Stomach smooth muscle (tissue), 2 donors: ENCODE measurements around the gene LRRC75B.

Experiments used
- H3K27ac ChIP-seq: one replicate; pipeline ENCODE4 v1.7.0; 2013; ENCODE audit warnings: mild to moderate bottlenecking, low read length, inconsistent platforms
- H3K27me3 ChIP-seq, 2 donors: one replicate each; pipeline ENCODE4 v1.7.0; 2013; ENCODE audit warnings: low read length in 2 of 2; ENCODE audit not compliant: insufficient read depth in 2 of 2, control insufficient read depth in 1 of 2
- H3K36me3 ChIP-seq, 2 donors: one replicate each; pipeline ENCODE4 v1.7.0; 2013; ENCODE audit warnings: low read length in 2 of 2; ENCODE audit not compliant: control insufficient read depth in 2 of 2, insufficient read depth in 2 of 2
- H3K4me1 ChIP-seq: one replicate; pipeline ENCODE4 v1.7.0; 2013; ENCODE audit warnings: low read length; ENCODE audit not compliant: control insufficient read depth, insufficient read depth
- H3K4me3 ChIP-seq, 2 donors: one replicate each; pipeline ENCODE4 v1.7.0; 2013; ENCODE audit warnings: low read length in 2 of 2
- H3K9ac ChIP-seq, 2 donors: one replicate each; pipeline ENCODE4 v1.7.0; 2013; ENCODE audit warnings: low read length in 2 of 2, mild to moderate bottlenecking in 1 of 2
- H3K9me3 ChIP-seq, 2 donors: one replicate each; pipeline ENCODE4 v1.7.0; 2013; ENCODE audit warnings: low read length in 2 of 2; ENCODE audit not compliant: control insufficient read depth in 2 of 2
- donor health status: healthy.
- donor health status: Pancreatic carcinoma.

LRRC75B gene

GRCh38 chr22:24591286-24591830, 1.5 kb downstream of the LRRC75B start:
- no peaks in the 10 kb centered on the region for H3K9me3 ChIP-seq
- H3K27me3 ChIP-seq = no peaks in the 10 kb centered on the region
- H3K9ac ChIP-seq = no peak overlapping the region
- peaks cover 17% of the 10 kb centered on the region for H3K4me1 ChIP-seq
- no peak overlapping the region for H3K4me3 ChIP-seq
- no peak overlapping the region for H3K27ac ChIP-seq
- peaks cover 4 to 20% of the 10 kb centered on the region in 2 donors for H3K36me3 ChIP-seq

GRCh38 chr22:24590596-24591173, 2.2 kb downstream of the LRRC75B start:
- no peak overlapping the region for H3K4me3 ChIP-seq
- no peaks in the 10 kb centered on the region for H3K27me3 ChIP-seq
- H3K9me3 ChIP-seq = no peaks in the 10 kb centered on the region
- H3K36me3 ChIP-seq = peaks cover 4 to 25% of the 10 kb centered on the region in 2 donors
- no peak overlapping the region for H3K9ac ChIP-seq
- peaks cover 17% of the 10 kb centered on the region for H3K4me1 ChIP-seq
- H3K27ac ChIP-seq = no peak overlapping the region

DNA sequence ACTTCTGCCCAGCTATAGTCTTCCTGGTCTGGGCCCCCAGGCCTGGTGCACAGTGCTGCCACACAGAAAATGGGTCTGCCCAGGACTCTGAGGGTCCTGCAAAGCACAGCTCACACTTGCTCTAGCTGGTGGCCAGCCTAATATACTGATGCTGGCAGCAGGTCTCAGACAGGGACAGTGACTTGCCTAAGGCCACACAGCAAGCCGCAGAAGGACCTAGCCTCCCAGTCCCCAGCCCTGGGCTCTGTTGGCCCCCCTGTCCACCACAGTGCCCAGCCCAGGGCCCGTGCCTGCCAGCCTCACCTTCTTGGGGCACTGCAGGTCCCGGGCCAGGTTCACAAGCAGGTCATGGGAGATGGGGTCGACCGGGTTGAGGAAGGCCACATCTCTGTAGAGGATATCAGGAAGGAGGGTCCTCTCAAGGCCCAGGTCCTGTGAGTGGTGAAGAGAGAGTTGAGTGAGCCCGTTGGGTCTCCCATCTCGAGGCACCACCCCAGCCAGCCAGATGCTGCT, 3.3 kb downstream of the LRRC75B start:
- H3K4me3 ChIP-seq = no peak overlapping the region
- no peaks in the 10 kb centered on the region for H3K27me3 ChIP-seq
- no peaks in the 10 kb centered on the region for H3K9me3 ChIP-seq
- H3K4me1 ChIP-seq = peaks cover 20% of the 10 kb centered on the region
- peaks cover 4 to 27% of the 10 kb centered on the region in 2 donors for H3K36me3 ChIP-seq
- no peak overlapping the region for H3K9ac ChIP-seq
- no peak overlapping the region for H3K27ac ChIP-seq

DNA sequence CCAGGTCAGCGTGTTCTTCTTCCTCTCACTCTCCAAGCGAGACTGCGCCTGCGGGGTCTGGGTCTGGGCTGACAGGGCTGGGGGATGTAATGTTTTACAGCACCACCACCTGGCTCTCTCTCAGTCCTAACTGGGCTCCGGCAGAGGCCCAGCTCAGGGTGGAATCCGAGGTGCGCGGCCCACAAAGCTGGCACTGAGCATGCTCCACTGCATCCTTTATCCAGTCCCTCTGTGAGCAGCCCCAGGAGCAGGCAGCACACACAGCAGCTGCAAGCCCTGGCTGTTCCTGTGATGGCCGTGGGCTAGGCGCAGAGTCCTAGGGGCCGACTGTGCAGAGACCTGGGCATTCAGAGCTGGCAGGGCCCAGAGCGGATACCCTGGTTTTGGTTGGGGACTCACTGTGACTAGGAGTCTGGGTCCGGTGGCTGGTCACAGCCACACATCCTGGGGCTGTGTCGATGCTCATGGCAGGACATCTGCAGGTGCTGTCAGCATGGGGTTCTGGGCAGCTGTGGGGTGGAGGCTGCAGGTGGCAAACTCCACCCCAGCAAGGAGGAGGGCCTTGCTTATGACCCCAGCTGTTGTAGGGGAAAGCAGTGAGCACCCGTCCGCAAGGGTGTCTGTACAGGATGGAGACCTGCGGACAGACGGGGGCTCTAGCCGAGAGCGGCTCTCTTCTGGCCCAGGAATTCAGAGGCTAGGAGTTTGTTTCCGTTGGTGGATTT, 4.0 kb downstream of the LRRC75B start:
- Histone ChIP-seq H3K27me3 (no peaks in the 10 kb centered on the region), H3K4me1 (peaks cover 26% of the 10 kb centered on the region), H3K4me3 (no peak overlapping the region), H3K36me3 (peaks cover 4 to 27% of the 10 kb centered on the region in 2 donors), H3K9me3 (no peaks in the 10 kb centered on the region), H3K27ac (no peak overlapping the region), H3K9ac (no peak overlapping the region)

GRCh38 chr22:24588381-24588756, 4.5 kb downstream of the LRRC75B start:
- no peak overlapping the region for H3K27ac ChIP-seq
- H3K36me3 ChIP-seq = peaks cover 4 to 27% of the 10 kb centered on the region in 2 donors
- H3K4me1 ChIP-seq = peaks cover 32% of the 10 kb centered on the region
- no peak overlapping the region for H3K4me3 ChIP-seq
- H3K9me3 ChIP-seq = no peaks in the 10 kb centered on the region
- H3K27me3 ChIP-seq = no peaks in the 10 kb centered on the region
- no peak overlapping the region for H3K9ac ChIP-seq

DNA sequence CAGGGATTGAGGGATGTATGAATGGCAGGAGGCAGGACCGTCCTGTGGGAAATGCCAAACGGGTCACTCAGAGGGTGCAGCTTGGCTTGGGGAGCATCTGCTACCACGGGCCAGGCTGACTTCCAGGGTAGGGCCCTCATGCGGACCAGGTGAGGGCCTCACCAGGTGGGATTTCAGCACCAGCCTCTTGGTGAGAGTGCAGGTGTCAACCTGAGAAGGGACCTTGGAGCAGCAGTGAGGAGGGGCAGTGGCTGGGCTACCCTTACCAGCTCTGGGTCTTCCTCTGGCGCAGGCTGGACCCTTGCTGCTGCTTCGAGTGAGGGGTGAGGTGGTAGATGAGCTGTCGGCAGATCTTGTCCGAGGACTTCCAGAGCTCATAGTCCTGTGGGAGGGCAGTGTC, 4.9 kb downstream of the LRRC75B start:
- Histone ChIP-seq H3K9me3 (no peaks in the 10 kb centered on the region), H3K27ac (no peak overlapping the region), H3K36me3 (peaks cover 4 to 27% of the 10 kb centered on the region in 2 donors), H3K4me3 (no peak overlapping the region), H3K4me1 (peaks cover 32% of the 10 kb centered on the region), H3K9ac (no peak overlapping the region), H3K27me3 (no peaks in the 10 kb centered on the region)

DNA sequence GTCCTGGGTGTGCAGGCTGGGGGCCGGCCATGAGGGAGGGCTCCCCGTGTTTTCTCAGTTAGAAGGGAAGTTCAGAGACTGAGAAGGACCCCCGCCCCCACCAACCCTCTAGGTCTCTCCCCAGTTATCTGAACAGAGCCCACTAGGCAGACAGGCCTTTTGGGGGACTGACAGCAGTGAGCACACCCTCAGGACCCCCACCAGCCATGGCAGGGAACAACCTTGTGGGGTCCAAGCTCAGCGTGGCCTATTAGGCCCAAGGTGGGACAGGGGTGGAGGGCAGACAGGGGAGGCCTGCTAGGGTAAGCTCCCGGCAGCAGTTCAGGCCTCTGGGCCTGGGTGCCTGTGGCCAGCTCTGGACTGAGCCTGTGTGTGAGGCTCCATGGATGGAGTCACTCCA, 5.6 kb downstream of the LRRC75B start:
- no peaks in the 10 kb centered on the region for H3K9me3 ChIP-seq
- no peak overlapping the region for H3K4me3 ChIP-seq
- H3K27ac ChIP-seq = no peak overlapping the region
- H3K27me3 ChIP-seq = no peaks in the 10 kb centered on the region
- peaks cover 32% of the 10 kb centered on the region for H3K4me1 ChIP-seq
- peaks cover 4 to 27% of the 10 kb centered on the region in 2 donors for H3K36me3 ChIP-seq
- no peak overlapping the region for H3K9ac ChIP-seq

GRCh38 chr22:24585927-24586546, 6.8 kb downstream of the LRRC75B start:
- no peak overlapping the region for H3K4me3 ChIP-seq
- H3K36me3 ChIP-seq = peaks cover 4 to 27% of the 10 kb centered on the region in 2 donors
- H3K9ac ChIP-seq = no peak overlapping the region
- no peaks in the 10 kb centered on the region for H3K27me3 ChIP-seq
- H3K27ac ChIP-seq = peak overlapping the region; percentile 88
- H3K9me3 ChIP-seq = no peaks in the 10 kb centered on the region
- H3K4me1 ChIP-seq = peaks cover 27% of the 10 kb centered on the region

- Histone ChIP-seq H3K36me3 (peaks cover 4 to 27% of the 10 kb centered on the region in 2 donors), H3K9me3 (no peaks in the 10 kb centered on the region), H3K27ac (peak overlapping the region; percentile 88), H3K4me1 (peaks cover 27% of the 10 kb centered on the region), H3K27me3 (no peaks in the 10 kb centered on the region), H3K9ac (no peak overlapping the region), H3K4me3 (no peak overlapping the region)
Observed at GRCh38 chr22:24585461-24585860, 7.4 kb downstream of the LRRC75B start.

- Histone ChIP-seq H3K27me3 (no peaks in the 10 kb centered on the region), H3K9ac (peak overlapping the region in 1 of 2 donors; percentile 37), H3K4me3 (no peak overlapping the region), H3K4me1 (peaks cover 27% of the 10 kb centered on the region), H3K9me3 (no peaks in the 10 kb centered on the region), H3K27ac (peak overlapping the region; percentile 88), H3K36me3 (peaks cover 4 to 27% of the 10 kb centered on the region in 2 donors)
Observed at GRCh38 chr22:24584871-24585411, 7.9 kb downstream of the LRRC75B start.
